HUES64 (cell line): ENCODE measurements around the gene PEX5L.

Experiments used
- H3K27ac ChIP-seq: 2 replicates; pipeline ENCODE4 v1.7.0; 2013; ENCODE audit warnings: low read depth, low read length, inconsistent platforms
- H3K27me3 ChIP-seq: 2 replicates; pipeline ENCODE4 v1.6.1; 2013; ENCODE audit warnings: mild to moderate bottlenecking, low read length; ENCODE audit not compliant: insufficient read depth
- H3K36me3 ChIP-seq: 2 replicates; pipeline ENCODE4 v1.6.1; 2013; ENCODE audit warnings: mild to moderate bottlenecking, low read length; ENCODE audit not compliant: insufficient read depth
- H3K4me1 ChIP-seq: 2 replicates; pipeline ENCODE4 v1.6.1; 2013; ENCODE audit warnings: mild to moderate bottlenecking, low read length, moderate library complexity; ENCODE audit not compliant: insufficient read depth
- H3K4me3 ChIP-seq: 2 replicates; pipeline ENCODE4 v1.5.1; 2013; ENCODE audit warnings: mild to moderate bottlenecking, low read length, moderate library complexity
- H3K9ac ChIP-seq: 2 replicates; pipeline ENCODE4 v1.6.1; 2013; ENCODE audit warnings: mild to moderate bottlenecking, low read depth, low read length
- H3K9me3 ChIP-seq: 2 replicates; pipeline ENCODE4 v1.6.1; 2013; ENCODE audit warnings: low read depth, low read length; ENCODE audit not compliant: insufficient read depth
- WGBS: fragments of 150-250, 120-280 bp; methylation state at CpG from one replicate; pipeline ENCODE4 v1.1.7; 2013; ENCODE audit warnings: missing lambda C conversion rate; 5-methylcytosine and 5-hydroxymethylcytosine counted together

PEX5L gene

GRCh38 chr3:179897231-179897630 is 139.5 kb downstream of the PEX5L start:
- no peak overlapping the region for H3K27ac ChIP-seq
- no peak overlapping the region for H3K4me3 ChIP-seq
- H3K27me3 ChIP-seq: no peaks in the 10 kb centered on the region
- no peaks in the 10 kb centered on the region for H3K9me3 ChIP-seq
- no peaks in the 10 kb centered on the region for H3K4me1 ChIP-seq
- WGBS: 100% methylated on average over 2 of the region's 4 CpGs
- H3K9ac ChIP-seq: no peak overlapping the region
- H3K36me3 ChIP-seq: no peaks in the 10 kb centered on the region

- Histone ChIP-seq H3K9me3 (no peaks in the 10 kb centered on the region), H3K9ac (no peak overlapping the region), H3K4me1 (no peaks in the 10 kb centered on the region), H3K36me3 (no peaks in the 10 kb centered on the region), H3K4me3 (no peak overlapping the region), H3K27me3 (no peaks in the 10 kb centered on the region), H3K27ac (no peak overlapping the region)
- 86% methylated on average over 2 of the region's 2 CpGs for WGBS
These were observed 140.2 kb downstream of the PEX5L start for GRCh38 chr3:179896507-179896906.

- Histone ChIP-seq H3K27me3 (no peaks in the 10 kb centered on the region), H3K27ac (no peak overlapping the region), H3K9ac (no peak overlapping the region), H3K4me3 (no peak overlapping the region), H3K36me3 (no peaks in the 10 kb centered on the region), H3K4me1 (no peaks in the 10 kb centered on the region), H3K9me3 (no peaks in the 10 kb centered on the region)
These were observed 141.4 kb downstream of the PEX5L start for GRCh38 chr3:179895330-179895729.

- Histone ChIP-seq H3K4me3 (no peak overlapping the region), H3K27me3 (no peaks in the 10 kb centered on the region), H3K36me3 (no peaks in the 10 kb centered on the region), H3K9ac (no peak overlapping the region), H3K27ac (no peak overlapping the region), H3K9me3 (no peaks in the 10 kb centered on the region), H3K4me1 (peaks cover 28% of the 10 kb centered on the region)
- WGBS: 59% methylated on average over 3 of the region's 4 CpGs
These were observed 149.3 kb downstream of the PEX5L start for GRCh38 chr3:179887295-179887943.

GRCh38 chr3:179885950-179886349 is 150.8 kb downstream of the PEX5L start:
- H3K4me3 ChIP-seq: no peak overlapping the region

GRCh38 chr3:179884136-179884535 is 152.6 kb downstream of the PEX5L start:
- no peak overlapping the region for H3K27ac ChIP-seq
- H3K4me3 ChIP-seq: no peak overlapping the region
- H3K27me3 ChIP-seq: no peaks in the 10 kb centered on the region
- no peaks in the 10 kb centered on the region for H3K9me3 ChIP-seq
- no CpG with 5 or more reads among the region's 1 CpG for WGBS
- H3K36me3 ChIP-seq: no peaks in the 10 kb centered on the region
- H3K4me1 ChIP-seq: peaks cover 49% of the 10 kb centered on the region
- H3K9ac ChIP-seq: no peak overlapping the region

More at GRCh38 chr3:179885950-179886349, 150.8 kb downstream of the PEX5L start:
- WGBS: 100% methylated on average over 1 of the region's 2 CpGs
- Histone ChIP-seq H3K9ac (no peak overlapping the region), H3K27ac (no peak overlapping the region), H3K9me3 (no peaks in the 10 kb centered on the region), H3K4me1 (peaks cover 42% of the 10 kb centered on the region), H3K36me3 (no peaks in the 10 kb centered on the region), H3K27me3 (no peaks in the 10 kb centered on the region)

GRCh38 chr3:179882292-179882691 is 154.4 kb downstream of the PEX5L start:
- peaks cover 40% of the 10 kb centered on the region for H3K4me1 ChIP-seq
- H3K27ac ChIP-seq: peak overlapping the region; percentile 85; the same call in 1 of the 2 replicates
- no peaks in the 10 kb centered on the region for H3K27me3 ChIP-seq
- no peak overlapping the region for H3K4me3 ChIP-seq
- H3K9me3 ChIP-seq: no peaks in the 10 kb centered on the region
- H3K36me3 ChIP-seq: no peaks in the 10 kb centered on the region
- 0 out of 2 replicates have a peak overlapping the region, but pooled peaks have one; percentile 23 for H3K9ac ChIP-seq
- 4% methylated on average over 2 of the region's 2 CpGs for WGBS

- Histone ChIP-seq H3K9me3 (no peaks in the 10 kb centered on the region), H3K36me3 (no peaks in the 10 kb centered on the region), H3K4me1 (peaks cover 35% of the 10 kb centered on the region), H3K27ac (peak overlapping the region; percentile 85; the same call in 1 of the 2 replicates), H3K4me3 (no peak overlapping the region), H3K27me3 (no peaks in the 10 kb centered on the region), H3K9ac (no peak overlapping the region)
- 89% methylated on average over 2 of the region's 2 CpGs for WGBS
These were observed 154.9 kb downstream of the PEX5L start for GRCh38 chr3:179881791-179882190.

- Histone ChIP-seq H3K9ac (no peak overlapping the region), H3K27me3 (no peaks in the 10 kb centered on the region), H3K36me3 (no peaks in the 10 kb centered on the region), H3K4me1 (peaks cover 30% of the 10 kb centered on the region), H3K27ac (peak overlapping the region; percentile 39; the same call in 1 of the 2 replicates), H3K9me3 (no peaks in the 10 kb centered on the region), H3K4me3 (no peak overlapping the region)
- 51% methylated on average over 4 of the region's 4 CpGs for WGBS
These were observed 155.9 kb downstream of the PEX5L start for GRCh38 chr3:179880868-179881267.

- no peak overlapping the region for H3K4me3 ChIP-seq
- H3K27ac ChIP-seq: no peak overlapping the region
- peaks cover 18% of the 10 kb centered on the region for H3K4me1 ChIP-seq
- no peaks in the 10 kb centered on the region for H3K36me3 ChIP-seq
- 98% methylated on average over 3 of the region's 3 CpGs for WGBS
- H3K9me3 ChIP-seq: no peaks in the 10 kb centered on the region
- H3K27me3 ChIP-seq: no peaks in the 10 kb centered on the region
- H3K9ac ChIP-seq: no peak overlapping the region
These were observed 160.3 kb downstream of the PEX5L start for GRCh38 chr3:179876440-179876839.

- Histone ChIP-seq H3K27ac (no peak overlapping the region), H3K36me3 (no peaks in the 10 kb centered on the region), H3K9ac (no peak overlapping the region), H3K9me3 (no peaks in the 10 kb centered on the region), H3K4me1 (peaks cover 6% of the 10 kb centered on the region; the same call in 1 of the 2 replicates), H3K4me3 (no peak overlapping the region), H3K27me3 (no peaks in the 10 kb centered on the region)
- WGBS: 65% methylated on average over 3 of the region's 5 CpGs
These were observed 163.9 kb downstream of the PEX5L start for GRCh38 chr3:179872842-179873241.

GRCh38 chr3:179871782-179872181 is 165.0 kb downstream of the PEX5L start:
- Histone ChIP-seq H3K36me3 (no peaks in the 10 kb centered on the region), H3K9me3 (no peaks in the 10 kb centered on the region), H3K4me3 (no peak overlapping the region), H3K27me3 (no peaks in the 10 kb centered on the region), H3K9ac (peak overlapping the region; percentile 25; the same call in 1 of the 2 replicates), H3K4me1 (peaks cover 6% of the 10 kb centered on the region; the same call in 1 of the 2 replicates), H3K27ac (no peak overlapping the region)
- WGBS: 76% methylated on average over 4 of the region's 4 CpGs
